SJSA1 (cell line): Measurements from ENCODE around the gene LRP6. TPM values are rescaled to one million over a fixed set of nuclear protein-coding genes. Genes with fewer than 3 reads are reported as not detected.

Source experiments
- DNase-seq, 2 experiments: peaks; one replicate each; pipeline ENCODE4 v3.0.0-alpha.2; 2015 to 2020; ENCODE audit warnings: low spot score in 2 of 2, low read depth in 1 of 2
- H3K27ac ChIP-seq: fragments of 250-450 bp; sonication (Bioruptor Pico); 2 replicates; pipeline ENCODE4 v1.5.1; 2020; ENCODE audit warnings: mild to moderate bottlenecking, moderate library complexity
- H3K27me3 ChIP-seq: fragments of 250-450 bp; sonication (Bioruptor Pico); replicated peaks from 2 replicates; pipeline ENCODE4 v1.5.1; 2020; ENCODE audit warnings: mild to moderate bottlenecking, moderate library complexity
- H3K36me3 ChIP-seq: fragments of 250-450 bp; sonication (Bioruptor Pico); 2 replicates; pipeline ENCODE4 v1.5.1; 2020; ENCODE audit warnings: mild to moderate bottlenecking
- H3K4me1 ChIP-seq: fragments of 250-450 bp; sonication (Bioruptor Pico); replicated peaks from 2 replicates; pipeline ENCODE4 v1.6.1; 2021; ENCODE audit warnings: mild to moderate bottlenecking
- H3K4me3 ChIP-seq: fragments of 250-450 bp; sonication (Bioruptor Pico); 2 replicates; pipeline ENCODE4 v1.5.1; 2020; ENCODE audit warnings: mild to moderate bottlenecking
- H3K9me3 ChIP-seq: fragments of 250-450 bp; sonication (Bioruptor Pico); replicated peaks from 2 replicates; pipeline ENCODE4 v1.5.1; 2020; ENCODE audit warnings: mild to moderate bottlenecking
- total RNA-seq: library from RNA; depleted of rRNA; stranded (reverse); fragments of >200 nt; shearing (Covaris generic); gene quantifications from 2 replicates; pipeline ENCODE4 v1.2.3, GENCODE V29; 2014; rRNA removed

Gene LRP6
- total RNA-seq, 1 experiment from 2014 or later: 31.3 TPM

DNA sequence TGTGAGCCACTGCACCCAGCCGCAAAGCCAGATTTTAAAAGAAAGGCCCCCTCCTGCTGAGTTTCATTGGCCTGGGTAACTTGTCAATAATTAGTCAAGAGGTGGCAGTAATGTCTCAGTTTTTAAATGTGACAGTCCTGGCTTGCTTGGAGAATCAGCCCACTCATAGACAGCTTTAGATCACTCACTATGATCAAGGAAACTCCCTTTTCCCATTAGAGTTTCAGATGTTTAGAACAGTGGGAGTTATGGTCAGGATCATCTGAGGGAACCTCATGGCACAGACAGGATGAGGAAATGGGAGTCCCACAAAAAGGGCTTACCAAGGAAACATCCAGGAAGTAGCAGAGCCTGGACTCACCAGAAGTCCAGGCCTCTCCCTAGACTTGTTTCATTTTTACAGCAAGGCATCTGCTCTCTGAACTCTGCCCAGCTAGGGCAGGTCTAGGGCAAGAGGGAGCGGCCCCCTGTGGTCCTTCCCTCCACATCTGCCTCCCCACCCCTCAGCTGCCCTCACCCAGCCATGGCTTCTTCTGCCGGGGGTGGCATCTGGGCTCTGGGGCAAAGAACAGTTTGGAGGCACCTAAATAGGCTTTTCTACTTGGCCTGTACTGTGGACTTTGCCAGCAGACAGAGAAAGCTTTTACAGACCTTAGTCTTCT, 184.9 kb downstream of the LRP6 start:
- H3K27me3 ChIP-seq: no peaks in the 10 kb centered on the region
- H3K4me1 ChIP-seq: no peaks in the 10 kb centered on the region
- H3K36me3 ChIP-seq: no peaks in the 10 kb centered on the region
- H3K27ac ChIP-seq: no peak overlapping the region
- H3K9me3 ChIP-seq: no peaks in the 10 kb centered on the region
- DNase-seq: peak in 1 of 2 experiments; percentile 48
- H3K4me3 ChIP-seq: no peak overlapping the region

- Histone ChIP-seq H3K36me3 (no peaks in the 10 kb centered on the region), H3K27me3 (no peaks in the 10 kb centered on the region), H3K27ac (no peak overlapping the region), H3K9me3 (no peaks in the 10 kb centered on the region), H3K4me1 (no peaks in the 10 kb centered on the region), H3K4me3 (no peak overlapping the region)
- DNase-seq: no peak
Observed at GRCh38 chr12:12079291-12079690, 187.6 kb downstream of the LRP6 start.

DNA sequence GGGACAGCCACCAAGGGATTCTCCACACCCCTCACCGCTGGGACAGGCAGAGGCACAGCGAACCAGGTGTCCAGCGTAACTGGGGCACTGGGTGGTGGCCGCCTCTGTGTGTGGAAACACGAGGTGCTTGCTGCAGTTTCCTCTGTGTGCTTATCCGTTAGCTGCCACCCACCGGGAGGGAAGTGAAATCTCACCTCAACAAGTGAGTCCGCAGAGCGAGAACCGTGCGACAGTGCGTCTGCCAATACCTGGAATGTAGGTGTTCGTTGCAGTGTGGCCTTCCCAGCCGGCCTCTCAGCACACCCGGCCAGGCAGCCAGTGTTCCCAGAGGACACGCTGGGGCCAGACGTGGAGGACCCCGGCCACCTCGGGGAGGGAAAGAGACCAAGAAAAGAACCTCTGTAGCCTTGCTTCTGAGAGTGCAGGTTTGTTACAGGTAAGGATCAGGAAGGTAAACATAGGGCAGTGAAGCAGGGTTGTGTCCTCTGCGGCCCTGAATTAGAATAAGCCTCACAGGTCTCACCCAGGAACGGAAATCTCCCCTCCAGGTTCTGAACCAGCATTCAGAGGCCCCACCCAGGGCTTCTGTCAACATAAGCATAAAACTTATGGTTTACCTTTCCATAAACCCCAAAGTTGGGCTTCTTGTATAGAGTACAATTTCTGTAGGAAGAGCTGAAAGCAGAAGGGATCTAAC, 194.6 kb downstream of the LRP6 start:
- Histone ChIP-seq H3K9me3 (no peaks in the 10 kb centered on the region), H3K36me3 (no peaks in the 10 kb centered on the region), H3K27me3 (no peaks in the 10 kb centered on the region), H3K4me1 (no peaks in the 10 kb centered on the region), H3K27ac (no peak overlapping the region), H3K4me3 (no peak overlapping the region)
- no peak for DNase-seq

DNA sequence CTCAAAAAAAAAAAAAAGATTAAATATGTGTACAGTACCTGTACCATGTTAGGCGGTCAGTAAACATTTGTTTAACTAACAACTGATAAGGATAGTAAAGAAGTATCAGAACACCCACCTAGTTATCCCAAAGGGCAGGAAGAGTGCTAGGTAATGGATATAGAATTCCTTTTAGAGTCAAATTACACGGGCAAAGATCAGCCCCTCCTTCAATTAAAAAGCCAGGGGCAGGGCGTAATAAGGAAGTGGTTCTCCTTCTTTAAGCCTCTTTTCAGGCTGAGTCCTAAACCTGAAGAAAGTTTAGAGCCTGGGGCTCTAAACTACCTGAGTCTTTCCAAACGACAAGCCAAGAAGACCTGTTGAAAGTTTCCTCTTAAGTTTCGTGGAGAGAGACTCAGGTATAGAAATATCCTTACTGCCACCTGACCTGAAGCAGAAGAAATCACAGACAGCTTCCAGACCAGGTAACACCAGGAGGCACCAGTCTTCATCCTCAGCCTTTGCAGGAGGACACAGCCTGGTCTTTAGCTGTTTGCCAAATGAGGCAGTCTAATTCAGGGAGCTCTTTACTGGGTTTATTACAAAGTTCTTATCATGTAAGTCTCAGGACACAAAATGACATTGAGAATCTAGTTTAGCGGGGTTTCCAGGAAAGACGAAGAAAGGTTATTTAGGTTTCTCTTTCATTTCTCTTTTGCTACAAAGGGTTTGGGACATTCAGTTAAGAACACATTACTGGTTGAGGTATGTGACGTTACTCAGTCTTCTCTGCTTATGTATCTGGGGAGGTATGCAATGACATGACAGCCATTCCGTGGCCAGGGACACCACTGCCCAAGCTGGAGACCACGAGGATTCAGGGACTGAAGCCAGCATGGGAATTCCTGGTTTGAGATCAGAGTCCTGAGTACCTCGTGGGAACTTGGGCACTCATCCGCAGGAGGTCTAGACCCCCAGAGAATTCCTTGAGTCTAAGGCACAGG, 195.9 kb downstream of the LRP6 start, which contains the start of gene BCL2L14:
Gene BCL2L14, plus strand, starts transcription at position 266 of the 983 bp plus-strand sequence. CDS start 8,367 bp downstream, outside the sequence.
- DNase-seq: no peak
- Histone ChIP-seq H3K27ac (no peak within 1 kb of the TSS), H3K4me3 (no peak within 1 kb of the TSS), H3K27me3 (no peaks in the 10 kb centered on the region), H3K4me1 (no peaks in the 10 kb centered on the region), H3K9me3 (no peaks in the 10 kb centered on the region), H3K36me3 (no peaks in the 10 kb centered on the region)

DNA sequence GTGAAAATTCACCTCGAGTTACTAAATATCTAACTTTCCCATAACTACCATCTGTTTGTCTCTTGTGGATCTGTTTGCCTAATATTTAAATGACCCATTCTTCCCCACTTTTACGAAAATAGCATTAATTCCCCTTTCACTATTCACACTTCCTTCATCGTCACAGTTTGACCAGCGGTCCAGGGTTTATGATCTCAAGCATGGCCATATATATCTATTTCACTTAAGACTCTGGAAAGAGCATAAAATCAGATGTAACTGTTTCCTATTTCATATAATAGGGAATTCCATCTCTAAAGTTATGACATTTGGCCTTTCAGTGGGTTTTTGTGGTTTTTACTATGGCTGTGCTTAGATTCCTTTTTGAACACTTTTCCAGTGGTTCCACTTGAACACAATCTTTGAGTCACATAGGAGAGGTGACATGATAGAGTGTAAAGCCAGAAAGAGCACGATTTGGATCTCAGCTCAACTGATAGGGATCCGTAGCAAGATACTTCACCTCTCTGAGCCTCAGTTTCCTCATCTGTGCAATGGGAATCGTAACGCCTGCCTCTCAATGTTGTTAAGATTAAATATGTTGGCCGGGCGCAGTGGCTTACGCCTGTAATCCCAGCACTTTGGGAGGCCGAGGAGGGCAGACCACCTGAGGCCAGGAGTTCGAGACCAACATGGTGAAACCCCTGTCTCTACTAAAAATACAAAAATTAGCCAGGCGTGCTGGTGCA, 196.9 kb downstream of the LRP6 start:
- Histone ChIP-seq H3K9me3 (no peaks in the 10 kb centered on the region), H3K4me3 (no peak overlapping the region), H3K27ac (no peak overlapping the region), H3K36me3 (no peaks in the 10 kb centered on the region), H3K4me1 (no peaks in the 10 kb centered on the region), H3K27me3 (no peaks in the 10 kb centered on the region)
- no peak for DNase-seq

DNA sequence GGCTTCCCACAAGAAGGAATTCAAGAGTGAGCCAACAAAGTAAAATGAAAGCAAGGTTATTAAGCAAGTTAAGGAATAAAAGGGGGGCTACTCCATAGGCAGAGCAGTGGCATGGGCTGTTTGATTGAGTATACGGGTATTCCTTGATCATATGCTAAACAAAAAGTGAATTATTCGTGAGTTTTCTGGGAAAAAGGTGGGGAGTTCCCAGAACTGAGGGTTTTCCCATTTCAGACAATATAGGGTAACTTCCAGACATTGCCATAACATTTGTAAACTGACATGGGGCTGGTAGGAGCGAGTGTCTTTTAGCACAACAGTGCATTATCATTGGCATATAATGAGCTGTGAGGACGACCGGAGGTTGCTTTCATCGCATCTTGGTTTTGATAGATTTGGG, 198.1 kb downstream of the LRP6 start:
- no peak overlapping the region for H3K27ac ChIP-seq
- H3K27me3 ChIP-seq: no peaks in the 10 kb centered on the region
- H3K36me3 ChIP-seq: no peaks in the 10 kb centered on the region
- DNase-seq: no peak
- H3K4me3 ChIP-seq: no peak overlapping the region
- no peaks in the 10 kb centered on the region for H3K9me3 ChIP-seq
- H3K4me1 ChIP-seq: no peaks in the 10 kb centered on the region

Other genes starting within 250 kb of the LRP6 start
- gene BCL2L14, start 196.1 kb downstream of the LRP6 start, total RNA-seq: not detected in 2 replicates
- gene MANSC1, start 83.2 kb upstream of the LRP6 start, total RNA-seq: 0.22 and 1.5 TPM in 2 replicates
- gene BORCS5, start 90.0 kb upstream of the LRP6 start, total RNA-seq: 6.1 and 15.2 TPM in 2 replicates